GM23338 (cell line): ENCODE measurements around the gene ARHGAP19. TPM values are rescaled to one million over a fixed set of nuclear protein-coding genes. Genes with fewer than 3 reads are reported as not detected.

Experiments used
- ATAC-seq: fragments of 200-7000 bp; cut with Tn5 transposase; 3 replicates; pipeline ENCODE4 v1.9.1; 2020
- DNase-seq: peaks from one replicate; pipeline ENCODE4 v3.0.0-alpha.2; 2015; ENCODE audit warnings: low spot score
- H2AFZ ChIP-seq: fragments of 200-600 bp; sonication (generic); 2 replicates; pipeline ENCODE4 v1.8.0; 2016; ENCODE audit warnings: antibody characterized with exemption, mild to moderate bottlenecking, moderate library complexity
- H3F3A ChIP-seq: fragments of 200-600 bp; sonication (generic); replicated peaks from 2 replicates; pipeline ENCODE4 v1.8.0; 2017; ENCODE audit warnings: antibody characterized with exemption, mixed run types, low read depth
- H3K27ac ChIP-seq: fragments of 200-600 bp; sonication (generic); 2 replicates; pipeline ENCODE4 v1.6.1; 2016; ENCODE audit warnings: low read depth
- H3K27me3 ChIP-seq: fragments of 200-600 bp; sonication (generic); 2 replicates; pipeline ENCODE4 v1.8.0; 2016; ENCODE audit warnings: mild to moderate bottlenecking, mixed run types, moderate library complexity; ENCODE audit not compliant: insufficient read depth
- H3K36me3 ChIP-seq: fragments of 200-600 bp; sonication (generic); 2 replicates; pipeline ENCODE4 v1.8.0; 2016; ENCODE audit warnings: mild to moderate bottlenecking; ENCODE audit not compliant: insufficient read depth
- H3K4me1 ChIP-seq: fragments of 200-600 bp; sonication (generic); 2 replicates; pipeline ENCODE4 v1.8.0; 2016; ENCODE audit warnings: mild to moderate bottlenecking, moderate library complexity; ENCODE audit not compliant: insufficient read depth
- H3K4me2 ChIP-seq: fragments of 200-600 bp; sonication (generic); 2 replicates; pipeline ENCODE4 v1.7.1; 2017; ENCODE audit warnings: mixed run types
- H3K4me3 ChIP-seq: fragments of 200-600 bp; sonication (generic); 2 replicates; pipeline ENCODE4 v1.6.1; 2016; ENCODE audit warnings: mixed run types
- H3K79me2 ChIP-seq: fragments of 200-600 bp; sonication (generic); replicated peaks from 2 replicates; pipeline ENCODE4 v1.8.0; 2017; ENCODE audit warnings: mild to moderate bottlenecking; ENCODE audit not compliant: insufficient read depth
- H3K9me2 ChIP-seq: fragments of 200-600 bp; sonication (generic); 2 replicates; pipeline ENCODE4 v1.8.0; 2017; ENCODE audit not compliant: insufficient read depth
- H4K20me1 ChIP-seq: fragments of 200-600 bp; sonication (generic); replicated peaks from 2 replicates; pipeline ENCODE4 v1.8.0; 2017; ENCODE audit warnings: mild to moderate bottlenecking; ENCODE audit not compliant: insufficient read depth
- H3K27ac Mint-ChIP-seq: 2 replicates; pipeline ENCODE4 v1.8.0; 2020; ENCODE audit warnings: inconsistent platforms, mild to moderate bottlenecking, moderate library complexity, mixed read lengths
- H3K27me3 Mint-ChIP-seq: 3 replicates; pipeline ENCODE4 v1.8.0; 2022; ENCODE audit warnings: low read depth, mild to moderate bottlenecking, moderate library complexity, mixed read lengths, inconsistent platforms; ENCODE audit not compliant: insufficient read depth, poor library complexity
- H3K36me3 Mint-ChIP-seq: 3 replicates; pipeline ENCODE4 v1.8.0; 2021; ENCODE audit warnings: low read depth, mild to moderate bottlenecking, inconsistent platforms, moderate library complexity, mixed read lengths
- H3K4me1 Mint-ChIP-seq: 3 replicates; pipeline ENCODE4 v1.8.0; 2020; ENCODE audit warnings: mild to moderate bottlenecking, inconsistent platforms, mixed read lengths
- H3K4me3 Mint-ChIP-seq: 3 replicates; pipeline ENCODE4 v1.8.0; 2021; ENCODE audit warnings: moderate library complexity, mild to moderate bottlenecking, inconsistent platforms, mixed read lengths
- H3K9me3 Mint-ChIP-seq: 3 replicates; pipeline ENCODE4 v1.8.0; 2020; ENCODE audit warnings: moderate library complexity, mild to moderate bottlenecking, inconsistent platforms, mixed read lengths
- CREB1 ChIP-seq: fragments of 250-450 bp; sonication (Bioruptor Pico); IDR thresholded peaks from 2 replicates; pipeline ENCODE4 v1.5.0; 2020; ENCODE audit warnings: low read depth, mild to moderate bottlenecking, moderate library complexity
- ZNF331 ChIP-seq: fragments of 250-450 bp; sonication (Bioruptor Pico); IDR thresholded peaks from 2 replicates; pipeline ENCODE4 v1.5.0; 2020; ENCODE audit warnings: low read depth, mild to moderate bottlenecking, moderate library complexity
- polyA plus RNA-seq: library from polyadenylated mRNA; unstranded; fragments of >200 nt; fragmentation: Nextera tagmentation; extraction: Ambion mirVana; gene quantifications from 2 replicates; pipeline ENCODE4 v1.2.1, GENCODE V29; 2016
- total RNA-seq: library from RNA; depleted of rRNA; stranded (reverse); fragments of >200 nt; shearing (Covaris generic); gene quantifications from 2 replicates; pipeline ENCODE4 v1.2.3, GENCODE V29; 2014
- TF ChIP-seq, protein P1 (sequence below), 2 experiments: fragments of 200-600 bp in 1 of 2; sonication (generic) in 1 of 2; conservative IDR thresholded peaks; 2 replicates each; pipeline versions ENCODE4 v1.5.1 to v1.6.1; 2016 to 2017; ENCODE audit warnings: antibody characterized with exemption in 2 of 2, low read depth in 2 of 2, mild to moderate bottlenecking in 2 of 2, moderate library complexity in 1 of 2
- TF ChIP-seq, protein P2 (sequence below): IDR thresholded peaks from 2 replicates; pipeline ENCODE4 v1.6.1; 2016; ENCODE audit warnings: antibody characterized with exemption
- TF ChIP-seq, protein P3 (sequence below): fragments of 250-450 bp; sonication (Bioruptor Pico); IDR thresholded peaks from 2 replicates; pipeline ENCODE4 v1.5.0; 2020; ENCODE audit warnings: mild to moderate bottlenecking, moderate library complexity

The ARHGAP19 gene
- total and polyA plus RNA-seq, 2 experiments from 2014 or later, result 11.5 to 38.8 TPM

DNA sequence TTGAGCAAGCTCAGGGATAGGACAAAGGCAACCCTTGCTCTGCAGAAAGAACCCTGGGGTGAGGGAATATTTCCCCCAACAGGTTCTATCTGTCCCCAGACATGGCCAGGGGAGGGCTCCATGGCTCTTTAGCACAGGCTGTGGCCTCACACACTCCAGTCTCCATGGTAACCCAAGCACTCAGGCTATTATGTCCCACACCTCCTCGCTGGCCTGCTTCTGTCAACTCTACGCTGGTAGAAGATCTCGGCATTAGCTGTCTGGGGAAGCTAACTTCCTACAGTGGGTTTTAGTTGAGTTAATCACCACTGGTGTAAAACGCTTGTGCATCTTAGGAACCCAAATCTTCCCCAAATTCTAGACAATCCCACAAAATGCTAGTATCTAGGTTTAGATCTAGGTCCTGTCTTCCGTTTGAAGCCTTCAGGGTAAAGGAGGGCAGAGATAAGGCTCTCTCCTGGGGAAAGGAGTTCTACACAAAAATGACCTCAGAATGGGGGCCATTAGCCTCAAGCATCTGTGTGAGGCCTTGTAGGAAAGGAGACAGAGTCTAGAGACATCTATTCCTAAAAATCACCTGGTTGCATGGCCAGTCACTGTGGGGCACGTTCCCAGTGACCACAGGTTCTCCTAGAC, 70.0 kb downstream of the ARHGAP19 start:
- Histone ChIP-seq H2AFZ (no peak overlapping the region), H3K4me3 (no peak overlapping the region), H3K4me2 (no peak overlapping the region), H3K79me2 (no peaks in the 10 kb centered on the region), H3K36me3 (no peaks in the 10 kb centered on the region), H3K27me3 (no peaks in the 10 kb centered on the region), H4K20me1 (no peaks in the 10 kb centered on the region; the same call in 1 of the 2 replicates), H3K4me1 (no peaks in the 10 kb centered on the region), H3K27ac (0 out of 2 replicates have a peak overlapping the region, but pooled peaks have one; percentile 15), H3F3A (no peaks in the 10 kb centered on the region), H3K9me2 (no peaks in the 10 kb centered on the region)
- Mint-ChIP-seq H3K4me1 (peaks cover 12% of the 10 kb centered on the region), H3K27ac (peak overlapping the region; percentile 50; the same call in 1 of the 2 replicates), H3K36me3 (no peaks in the 10 kb centered on the region), H3K27me3 (no peaks in the 10 kb centered on the region), H3K9me3 (no peaks in the 10 kb centered on the region), H3K4me3 (no peak overlapping the region)
- peak; percentile 87 for DNase-seq
- TF ChIP-seq, protein P1, sequence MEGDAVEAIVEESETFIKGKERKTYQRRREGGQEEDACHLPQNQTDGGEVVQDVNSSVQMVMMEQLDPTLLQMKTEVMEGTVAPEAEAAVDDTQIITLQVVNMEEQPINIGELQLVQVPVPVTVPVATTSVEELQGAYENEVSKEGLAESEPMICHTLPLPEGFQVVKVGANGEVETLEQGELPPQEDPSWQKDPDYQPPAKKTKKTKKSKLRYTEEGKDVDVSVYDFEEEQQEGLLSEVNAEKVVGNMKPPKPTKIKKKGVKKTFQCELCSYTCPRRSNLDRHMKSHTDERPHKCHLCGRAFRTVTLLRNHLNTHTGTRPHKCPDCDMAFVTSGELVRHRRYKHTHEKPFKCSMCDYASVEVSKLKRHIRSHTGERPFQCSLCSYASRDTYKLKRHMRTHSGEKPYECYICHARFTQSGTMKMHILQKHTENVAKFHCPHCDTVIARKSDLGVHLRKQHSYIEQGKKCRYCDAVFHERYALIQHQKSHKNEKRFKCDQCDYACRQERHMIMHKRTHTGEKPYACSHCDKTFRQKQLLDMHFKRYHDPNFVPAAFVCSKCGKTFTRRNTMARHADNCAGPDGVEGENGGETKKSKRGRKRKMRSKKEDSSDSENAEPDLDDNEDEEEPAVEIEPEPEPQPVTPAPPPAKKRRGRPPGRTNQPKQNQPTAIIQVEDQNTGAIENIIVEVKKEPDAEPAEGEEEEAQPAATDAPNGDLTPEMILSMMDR (conservative IDR thresholded peaks at IDR 0.05; ENCODE audit: low read depth in 2 of 2), result peak in 1 of 2 experiments; percentile 47; a peak in 2 of 4 replicates
- TF ChIP-seq, protein P2, sequence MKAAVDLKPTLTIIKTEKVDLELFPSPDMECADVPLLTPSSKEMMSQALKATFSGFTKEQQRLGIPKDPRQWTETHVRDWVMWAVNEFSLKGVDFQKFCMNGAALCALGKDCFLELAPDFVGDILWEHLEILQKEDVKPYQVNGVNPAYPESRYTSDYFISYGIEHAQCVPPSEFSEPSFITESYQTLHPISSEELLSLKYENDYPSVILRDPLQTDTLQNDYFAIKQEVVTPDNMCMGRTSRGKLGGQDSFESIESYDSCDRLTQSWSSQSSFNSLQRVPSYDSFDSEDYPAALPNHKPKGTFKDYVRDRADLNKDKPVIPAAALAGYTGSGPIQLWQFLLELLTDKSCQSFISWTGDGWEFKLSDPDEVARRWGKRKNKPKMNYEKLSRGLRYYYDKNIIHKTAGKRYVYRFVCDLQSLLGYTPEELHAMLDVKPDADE, result no peak
- ATAC-seq, result peak; percentile 99

DNA sequence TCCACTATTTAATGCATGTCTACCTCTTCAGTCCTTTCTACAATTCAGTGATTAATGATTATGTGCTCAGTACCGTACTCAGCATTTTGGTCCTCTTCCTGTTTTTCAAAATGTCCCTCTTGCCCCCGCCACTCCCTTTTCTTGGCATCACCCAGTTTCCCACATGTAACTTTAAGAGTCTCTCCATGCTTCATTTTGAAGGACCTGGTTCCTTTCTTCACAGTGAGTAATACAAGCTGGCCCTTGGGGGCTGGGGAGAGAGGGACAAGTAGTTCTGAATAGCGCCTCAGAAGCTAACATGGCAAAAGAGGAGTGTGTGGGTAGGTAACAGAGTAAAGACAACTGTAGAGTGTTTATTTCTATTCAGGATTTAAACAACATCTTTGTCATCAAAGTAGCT, 72.1 kb downstream of the ARHGAP19 start:
- no peak overlapping the region for H3K4me3 Mint-ChIP-seq
- Histone ChIP-seq H3F3A (no peaks in the 10 kb centered on the region), H3K4me3 (no peak overlapping the region), H3K27ac (no peak overlapping the region), H2AFZ (no peak overlapping the region), H3K9me2 (no peaks in the 10 kb centered on the region), H3K79me2 (no peaks in the 10 kb centered on the region), H4K20me1 (no peaks in the 10 kb centered on the region; the same call in 1 of the 2 replicates), H3K36me3 (no peaks in the 10 kb centered on the region), H3K4me2 (no peak overlapping the region), H3K4me1 (no peaks in the 10 kb centered on the region), H3K27me3 (no peaks in the 10 kb centered on the region)
- no peaks in the 10 kb centered on the region for H3K27me3 Mint-ChIP-seq
- peaks cover 12% of the 10 kb centered on the region for H3K4me1 Mint-ChIP-seq
- no peak overlapping the region for H3K27ac Mint-ChIP-seq
- no peak for ATAC-seq
- H3K9me3 Mint-ChIP-seq, result no peaks in the 10 kb centered on the region
- TF ChIP-seq, protein P1 (conservative IDR thresholded peaks at IDR 0.05; ENCODE audit: low read depth in 2 of 2), result no peak
- TF ChIP-seq CREB1 (no peak), ZNF331 (CRISPR knock-in tag) (no peak)
- TF ChIP-seq, protein P3, sequence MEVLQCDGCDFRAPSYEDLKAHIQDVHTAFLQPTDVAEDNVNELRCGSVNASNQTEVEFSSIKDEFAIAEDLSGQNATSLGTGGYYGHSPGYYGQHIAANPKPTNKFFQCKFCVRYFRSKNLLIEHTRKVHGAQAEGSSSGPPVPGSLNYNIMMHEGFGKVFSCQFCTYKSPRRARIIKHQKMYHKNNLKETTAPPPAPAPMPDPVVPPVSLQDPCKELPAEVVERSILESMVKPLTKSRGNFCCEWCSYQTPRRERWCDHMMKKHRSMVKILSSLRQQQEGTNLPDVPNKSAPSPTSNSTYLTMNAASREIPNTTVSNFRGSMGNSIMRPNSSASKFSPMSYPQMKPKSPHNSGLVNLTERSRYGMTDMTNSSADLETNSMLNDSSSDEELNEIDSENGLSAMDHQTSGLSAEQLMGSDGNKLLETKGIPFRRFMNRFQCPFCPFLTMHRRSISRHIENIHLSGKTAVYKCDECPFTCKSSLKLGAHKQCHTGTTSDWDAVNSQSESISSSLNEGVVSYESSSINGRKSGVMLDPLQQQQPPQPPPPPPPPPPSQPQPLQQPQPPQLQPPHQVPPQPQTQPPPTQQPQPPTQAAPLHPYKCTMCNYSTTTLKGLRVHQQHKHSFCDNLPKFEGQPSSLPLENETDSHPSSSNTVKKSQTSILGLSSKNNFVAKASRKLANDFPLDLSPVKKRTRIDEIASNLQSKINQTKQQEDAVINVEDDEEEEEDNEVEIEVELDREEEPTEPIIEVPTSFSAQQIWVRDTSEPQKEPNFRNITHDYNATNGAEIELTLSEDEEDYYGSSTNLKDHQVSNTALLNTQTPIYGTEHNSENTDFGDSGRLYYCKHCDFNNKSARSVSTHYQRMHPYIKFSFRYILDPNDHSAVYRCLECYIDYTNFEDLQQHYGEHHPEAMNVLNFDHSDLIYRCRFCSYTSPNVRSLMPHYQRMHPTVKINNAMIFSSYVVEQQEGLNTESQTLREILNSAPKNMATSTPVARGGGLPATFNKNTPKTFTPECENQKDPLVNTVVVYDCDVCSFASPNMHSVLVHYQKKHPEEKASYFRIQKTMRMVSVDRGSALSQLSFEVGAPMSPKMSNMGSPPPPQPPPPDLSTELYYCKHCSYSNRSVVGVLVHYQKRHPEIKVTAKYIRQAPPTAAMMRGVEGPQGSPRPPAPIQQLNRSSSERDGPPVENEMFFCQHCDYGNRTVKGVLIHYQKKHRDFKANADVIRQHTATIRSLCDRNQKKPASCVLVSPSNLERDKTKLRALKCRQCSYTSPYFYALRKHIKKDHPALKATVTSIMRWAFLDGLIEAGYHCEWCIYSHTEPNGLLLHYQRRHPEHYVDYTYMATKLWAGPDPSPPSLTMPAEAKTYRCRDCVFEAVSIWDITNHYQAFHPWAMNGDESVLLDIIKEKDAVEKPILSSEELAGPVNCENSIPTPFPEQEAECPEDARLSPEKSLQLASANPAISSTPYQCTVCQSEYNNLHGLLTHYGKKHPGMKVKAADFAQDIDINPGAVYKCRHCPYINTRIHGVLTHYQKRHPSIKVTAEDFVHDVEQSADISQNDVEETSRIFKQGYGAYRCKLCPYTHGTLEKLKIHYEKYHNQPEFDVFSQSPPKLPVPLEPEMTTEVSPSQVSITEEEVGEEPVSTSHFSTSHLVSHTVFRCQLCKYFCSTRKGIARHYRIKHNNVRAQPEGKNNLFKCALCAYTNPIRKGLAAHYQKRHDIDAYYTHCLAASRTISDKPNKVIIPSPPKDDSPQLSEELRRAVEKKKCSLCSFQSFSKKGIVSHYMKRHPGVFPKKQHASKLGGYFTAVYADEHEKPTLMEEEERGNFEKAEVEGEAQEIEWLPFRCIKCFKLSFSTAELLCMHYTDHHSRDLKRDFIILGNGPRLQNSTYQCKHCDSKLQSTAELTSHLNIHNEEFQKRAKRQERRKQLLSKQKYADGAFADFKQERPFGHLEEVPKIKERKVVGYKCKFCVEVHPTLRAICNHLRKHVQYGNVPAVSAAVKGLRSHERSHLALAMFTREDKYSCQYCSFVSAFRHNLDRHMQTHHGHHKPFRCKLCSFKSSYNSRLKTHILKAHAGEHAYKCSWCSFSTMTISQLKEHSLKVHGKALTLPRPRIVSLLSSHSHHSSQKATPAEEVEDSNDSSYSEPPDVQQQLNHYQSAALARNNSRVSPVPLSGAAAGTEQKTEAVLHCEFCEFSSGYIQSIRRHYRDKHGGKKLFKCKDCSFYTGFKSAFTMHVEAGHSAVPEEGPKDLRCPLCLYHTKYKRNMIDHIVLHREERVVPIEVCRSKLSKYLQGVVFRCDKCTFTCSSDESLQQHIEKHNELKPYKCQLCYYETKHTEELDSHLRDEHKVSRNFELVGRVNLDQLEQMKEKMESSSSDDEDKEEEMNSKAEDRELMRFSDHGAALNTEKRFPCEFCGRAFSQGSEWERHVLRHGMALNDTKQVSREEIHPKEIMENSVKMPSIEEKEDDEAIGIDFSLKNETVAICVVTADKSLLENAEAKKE, result no peak
- TF ChIP-seq, protein P2, result no peak
- H3K36me3 Mint-ChIP-seq, result no peaks in the 10 kb centered on the region
- no peak for DNase-seq
